Fibroblast of lung (primary cell): ENCODE results near the gene SH2D2A. TPM values are rescaled to one million over a fixed set of nuclear protein-coding genes. Genes with fewer than 3 reads are reported as not detected.

ENCODE experiments used
- DNase-seq, 2 donors: peaks; one replicate each; pipeline versions ENCODE4 v3.0.0 to v3.0.0-alpha.2; 2010; ENCODE audit warnings: low read depth in 2 of 2
- H2AFZ ChIP-seq: 2 replicates; pipeline ENCODE4 v1.5.1; 2012; ENCODE audit warnings: low read length, control low read depth, inconsistent platforms
- H3K27ac ChIP-seq: 2 replicates; pipeline ENCODE4 v1.5.1; 2011; ENCODE audit warnings: low read length, control low read depth; ENCODE audit not compliant: insufficient read depth
- H3K27me3 ChIP-seq: 2 replicates; pipeline ENCODE4 v1.5.1; 2011; ENCODE audit warnings: mild to moderate bottlenecking, low read length; ENCODE audit not compliant: control insufficient read depth, insufficient read depth
- H3K36me3 ChIP-seq: 2 replicates; pipeline ENCODE4 v1.5.1; 2011; ENCODE audit warnings: low read length; ENCODE audit not compliant: control insufficient read depth, insufficient read depth
- H3K4me1 ChIP-seq: 2 replicates; pipeline ENCODE4 v1.5.1; 2011; ENCODE audit warnings: low read length; ENCODE audit not compliant: control insufficient read depth, insufficient read depth; ENCODE audit errors: extremely low read depth
- H3K4me2 ChIP-seq: 2 replicates; pipeline ENCODE4 v1.5.1; 2011; ENCODE audit warnings: low read length, control low read depth; ENCODE audit not compliant: insufficient read depth; ENCODE audit errors: extremely low read depth
- H3K4me3 ChIP-seq, 4 experiments: fragments of 200-600 bp in 1 of 4; sonication (generic) in 1 of 4; replicated peaks in 1 of 4; 2 replicates each; pipeline ENCODE4 v1.5.1; 2011 to 2016; ENCODE audit warnings: low read length in 4 of 4, low read depth in 3 of 4, mild to moderate bottlenecking in 3 of 4, control low read depth in 2 of 4, inconsistent platforms in 1 of 4, mixed read lengths in 1 of 4; ENCODE audit not compliant: insufficient read depth in 1 of 4; ENCODE audit errors: control extremely low read depth in 1 of 4
- H3K79me2 ChIP-seq: 2 replicates; pipeline ENCODE4 v1.5.1; 2012; ENCODE audit warnings: mild to moderate bottlenecking, low read length, inconsistent platforms; ENCODE audit not compliant: control insufficient read depth, insufficient read depth
- H3K9ac ChIP-seq: 2 replicates; pipeline ENCODE4 v1.5.1; 2011; ENCODE audit warnings: mild to moderate bottlenecking, low read length, control low read depth; ENCODE audit not compliant: insufficient read depth
- H3K9me3 ChIP-seq: 2 replicates; pipeline ENCODE4 v1.5.1; 2012; ENCODE audit warnings: low read depth, low read length; ENCODE audit not compliant: control insufficient read depth, insufficient read depth
- H4K20me1 ChIP-seq: 2 replicates; pipeline ENCODE4 v1.5.1; 2011; ENCODE audit warnings: low read length; ENCODE audit not compliant: control insufficient read depth, insufficient read depth; ENCODE audit errors: extremely low read depth
- CTCF ChIP-seq, 2 donors: IDR thresholded peaks in 1 of 2; conservative IDR thresholded peaks in 1 of 2; 1 replicate in 1 of 2; 2 replicates in 1 of 2; pipeline ENCODE4 v1.5.1; 2011 to 2012; ENCODE audit warnings: low read length in 2 of 2, control low read depth in 1 of 2, inconsistent platforms in 1 of 2, low read depth in 1 of 2, mild to moderate bottlenecking in 1 of 2
- EZH2 ChIP-seq: IDR thresholded peaks from 2 replicates; pipeline ENCODE4 v1.5.1; 2012; ENCODE audit warnings: low read length, control low read depth, mild to moderate bottlenecking; ENCODE audit errors: missing control alignments
- polyA plus RNA-seq, 2 donors: library from polyadenylated mRNA; depleted of rRNA in 1 of 2; stranded (reverse) in 1 of 2; unstranded in 1 of 2; fragments of >200 nt; gene quantifications; 2 replicates each; pipeline ENCODE4 v1.2.1, GENCODE V29; 2011 to 2012; ENCODE audit warnings: missing spikeins in 1 of 2
- total RNA-seq: library from RNA; depleted of rRNA; stranded (reverse); fragments of >200 nt; gene quantifications from 2 replicates; pipeline ENCODE4 v1.2.1, GENCODE V29; 2014

SH2D2A gene
- total and polyA plus RNA-seq, 2 donors (not counting 1 experiment from before 2014, with no cell fraction given): not detected

GRCh38 chr1:156832434-156832833 is 15.8 kb upstream of the SH2D2A start:
- Histone ChIP-seq H3K27ac (no peak overlapping the region), H3K9ac (no peak overlapping the region), H3K9me3 (no peaks in the 10 kb centered on the region), H3K79me2 (no peaks in the 10 kb centered on the region), H4K20me1 (peaks cover 2% of the 10 kb centered on the region), H3K36me3 (no peaks in the 10 kb centered on the region), H3K27me3 (peaks cover 57% of the 10 kb centered on the region), H3K4me1 (no peaks in the 10 kb centered on the region), H3K4me3 (no peak overlapping the region), H2AFZ (no peak overlapping the region), H3K4me2 (no peak overlapping the region)
- no peak for DNase-seq
- no peak for TF ChIP-seq EZH2
- TF ChIP-seq CTCF (conservative IDR thresholded peaks at IDR 0.05 in 1 of 2, IDR thresholded peaks at IDR 0.05 in 1 of 2; ENCODE audit: low read depth in 1 of 2, low read length in 2 of 2): no peak

- Histone ChIP-seq H3K27ac (no peak overlapping the region), H3K9ac (no peak overlapping the region), H3K27me3 (peaks cover 36% of the 10 kb centered on the region), H4K20me1 (no peaks in the 10 kb centered on the region), H3K4me1 (no peaks in the 10 kb centered on the region), H3K4me3 (no peak overlapping the region), H2AFZ (no peak overlapping the region), H3K79me2 (no peaks in the 10 kb centered on the region), H3K4me2 (no peak overlapping the region), H3K36me3 (no peaks in the 10 kb centered on the region), H3K9me3 (no peaks in the 10 kb centered on the region)
- no peak for DNase-seq
- TF ChIP-seq EZH2 (no peak), CTCF (conservative IDR thresholded peaks at IDR 0.05 in 1 of 2, IDR thresholded peaks at IDR 0.05 in 1 of 2; ENCODE audit: low read depth in 1 of 2, low read length in 2 of 2) (no peak)
Observed at GRCh38 chr1:156828400-156829124, 11.9 kb upstream of the SH2D2A start.

- no peak overlapping the region for H3K4me3 ChIP-seq
- H2AFZ ChIP-seq: no peak overlapping the region
- no peak overlapping the region for H3K9ac ChIP-seq
- no peaks in the 10 kb centered on the region for H3K36me3 ChIP-seq
- TF ChIP-seq CTCF (conservative IDR thresholded peaks at IDR 0.05 in 1 of 2, IDR thresholded peaks at IDR 0.05 in 1 of 2; ENCODE audit: low read depth in 1 of 2, low read length in 2 of 2) (no peak), EZH2 (no peak)
- H3K79me2 ChIP-seq: no peaks in the 10 kb centered on the region
- no peak overlapping the region for H3K4me2 ChIP-seq
- H3K9me3 ChIP-seq: no peaks in the 10 kb centered on the region
- H4K20me1 ChIP-seq: no peaks in the 10 kb centered on the region
- H3K27ac ChIP-seq: no peak overlapping the region
- DNase-seq: peak in 1 of 2 donors; percentile 27
- peaks cover 28% of the 10 kb centered on the region for H3K27me3 ChIP-seq
- H3K4me1 ChIP-seq: no peaks in the 10 kb centered on the region
Observed at GRCh38 chr1:156826630-156827029, 10.0 kb upstream of the SH2D2A start.
